GM19467 (cell line): ENCODE results near the gene ENG.
"Not testable (repeated sequence)": the region's sequence is repeated elsewhere in the genome, so short reads cannot be mapped to it uniquely, and the experiment has no call there.

Source experiments
- ATAC-seq: cut with Tn5 transposase; IDR thresholded peaks from one replicate; pipeline ENCODE4 v1.9.1; 2021; ENCODE audit warnings: mild to moderate bottlenecking, moderate library complexity; ENCODE audit not compliant: unreplicated experiment

Gene ENG

GRCh38 chr9:127796225-127796813 is 58.1 kb downstream of the ENG start:
- ATAC-seq, result no peak

GRCh38 chr9:127794001-127794791 is 60.3 kb downstream of the ENG start:
- ATAC-seq, result no peak

GRCh38 chr9:127793093-127793708 is 61.3 kb downstream of the ENG start:
- no peak for ATAC-seq

- ATAC-seq, result no peak
Observed at GRCh38 chr9:127792417-127793031, 61.9 kb downstream of the ENG start.

- ATAC-seq, result no peak
Observed at GRCh38 chr9:127791085-127791484, 63.4 kb downstream of the ENG start.

GRCh38 chr9:127790094-127790855 is 64.2 kb downstream of the ENG start:
- ATAC-seq, result no peak

GRCh38 chr9:127789179-127789578 is 65.3 kb downstream of the ENG start:
- no peak for ATAC-seq

GRCh38 chr9:127788337-127789011 is 66.0 kb downstream of the ENG start:
- no peak for ATAC-seq

- no peak for ATAC-seq
Observed at GRCh38 chr9:127786773-127787104, 67.7 kb downstream of the ENG start.

GRCh38 chr9:127785933-127786772 is 68.3 kb downstream of the ENG start, which contains the start of gene CDK9:
Gene CDK9, plus strand, starts transcription at chr9:127786034. Its CDS starts 115 bp downstream, at chr9:127786149.
- peak; percentile 58 for ATAC-seq

GRCh38 chr9:127785023-127785932 is 69.2 kb downstream of the ENG start:
- peak; percentile 38 for ATAC-seq

- ATAC-seq, result no peak
Observed at GRCh38 chr9:127783111-127784008, 71.1 kb downstream of the ENG start.

GRCh38 chr9:127781806-127782205 is 72.7 kb downstream of the ENG start:
- no peak for ATAC-seq

- not testable (repeated sequence) for ATAC-seq
Observed at GRCh38 chr9:127780909-127781308, 73.5 kb downstream of the ENG start.

- no peak for ATAC-seq
Observed at GRCh38 chr9:127780126-127780885, 74.2 kb downstream of the ENG start.

GRCh38 chr9:127779136-127779981 is 75.1 kb downstream of the ENG start:
- no peak for ATAC-seq
